ENCODE data around the gene NADK. TPM values are rescaled to one million over a fixed set of nuclear protein-coding genes. Genes with fewer than 3 reads are reported as not detected.

The NADK gene
- total and polyA plus RNA-seq, 2 donors (not counting 1 experiment from before 2014, with no cell fraction given), result 149 to 184 TPM

GRCh38 chr1:1777583-1777899, 729 bp downstream of the NADK start:
- Histone ChIP-seq H3K4me1 (ENCODE audit: control insufficient read depth in 2 of 2, insufficient read depth in 2 of 2, low read length in 2 of 2) (peaks cover 66 to 76% of the 10 kb centered on the region in 2 donors), H3K27me3 (replicated peaks in 1 of 4; ENCODE audit: control extremely low read depth in 1 of 4, control insufficient read depth in 3 of 4, insufficient read depth in 4 of 4, low read length in 3 of 4) (no peaks in the 10 kb centered on the region), H3K79me2 (ENCODE audit: control insufficient read depth, insufficient read depth, low read length) (peaks cover 66% of the 10 kb centered on the region), H3K4me2 (replicated peaks; ENCODE audit: low read depth, low read length, poor library complexity, severe bottlenecking) (peak overlapping the region; percentile 94), H4K20me1 (ENCODE audit: control insufficient read depth, insufficient read depth, low read length, poor library complexity, severe bottlenecking) (peaks cover 22% of the 10 kb centered on the region), H3K9ac (ENCODE audit: low read length) (peak overlapping the region; percentile 72), H3K27ac (ENCODE audit: low read length in 2 of 2) (peak overlapping the region; percentile 41 to 94), H3K9me3 (ENCODE audit: control extremely low read depth in 1 of 3, control insufficient read depth in 2 of 3, insufficient read depth in 1 of 3, low read length in 2 of 3) (peaks cover 0 to 6% (median 0%) of the 10 kb centered on the region in 3 donors), H3K4me3 (ENCODE audit: control extremely low read depth in 1 of 5, extremely low read depth in 1 of 5, insufficient read depth in 1 of 5, low read depth in 2 of 5, low read length in 4 of 5) (peak overlapping the region; percentile 61 to 78 (median 70)), H2AFZ (ENCODE audit: insufficient read depth, low read depth, low read length, poor library complexity, severe bottlenecking) (peak overlapping the region; percentile 53), H3K36me3 (replicated peaks in 1 of 2; ENCODE audit: control extremely low read depth in 1 of 2, control insufficient read depth in 1 of 2, extremely low read depth in 1 of 2, insufficient read depth in 2 of 2, low read length in 1 of 2) (peaks cover 0 to 7% of the 10 kb centered on the region in 2 experiments)
- no peak for DNase-seq
- no peak for TF ChIP-seq CTCF (IDR thresholded peaks at IDR 0.05)
- TF ChIP-seq EZH2 (IDR thresholded peaks at IDR 0.05; ENCODE audit: borderline replicate concordance, insufficient read depth, low read depth, low read length, poor library complexity, severe bottlenecking), result no peak
- POLR2A ChIA-PET, result interaction anchor here (0.6 to 1.0 kb wide), 3 partner anchors 21 to 132 kb away, joined by 3 to 5 read pairs (median 3); no protein-coding TSS in a partner anchor
- Mint-ChIP-seq H3K9me3 (ENCODE audit: insufficient read depth) (no peaks in the 10 kb centered on the region), H3K4me1 (peaks cover 62% of the 10 kb centered on the region), H3K27me3 (no peaks in the 10 kb centered on the region), H3K27ac (peak overlapping the region; percentile 89), H3K4me3 (peak overlapping the region; percentile 92)
- CTCF ChIA-PET, result interaction anchor here (1.0 to 2.7 kb wide), 6 partner anchors 22 to 130 kb away, joined by 3 to 31 read pairs (median 4); no protein-coding TSS in a partner anchor
- intact Hi-C loops (cut with micrococcal nuclease), result no loop called here
- WGBS (ENCODE audit: insufficient coverage), result 7% methylated on average over 3 of the region's 6 CpGs
- ATAC-seq (ENCODE audit: low read depth), result no peak
